ENCODE results near the gene CLPTM1. TPM values are rescaled to one million over a fixed set of nuclear protein-coding genes. Genes with fewer than 3 reads are reported as not detected.

Gene CLPTM1
- total and polyA plus RNA-seq, 4 donors = 35.9 to 130 (median 85.3) TPM

- H3K36me3 ChIP-seq (ENCODE audit: control insufficient read depth in 4 of 4, insufficient read depth in 4 of 4, low read length in 4 of 4) = peaks cover 5 to 73% (median 16%) of the 10 kb centered on the region in 4 donors
- WGBS, 2 donors = 90 to 94% methylated on average over 7 of the region's 7 CpGs
- H3K4me1 ChIP-seq (ENCODE audit: control insufficient read depth in 5 of 5, insufficient read depth in 5 of 5, low read length in 5 of 5) = no peaks in the 10 kb centered on the region
- ATAC-seq (ENCODE audit: insufficient read depth, low FRiP score) = no peak
- H3K27ac ChIP-seq (ENCODE audit: low read depth in 1 of 2, low read length in 1 of 2) = no peak overlapping the region
- DNase-seq = no peak
- H3K9ac ChIP-seq (ENCODE audit: insufficient read depth in 1 of 2, low read length in 2 of 2) = no peak overlapping the region
- no peak overlapping the region for H3K4me3 ChIP-seq
- H3K9me3 ChIP-seq (ENCODE audit: control insufficient read depth in 4 of 4, insufficient read depth in 3 of 4, low read length in 3 of 4) = no peaks in the 10 kb centered on the region
- H3K27me3 ChIP-seq (ENCODE audit: control insufficient read depth in 3 of 3, insufficient read depth in 3 of 3, low read length in 2 of 3) = no peaks in the 10 kb centered on the region
- no peak for TF ChIP-seq CTCF (IDR thresholded peaks at IDR 0.05; ENCODE audit: control extremely low read depth, extremely low read depth)
These were observed 31.2 kb downstream of the CLPTM1 start for GRCh38 chr19:44986389-44986788.

GRCh38 chr19:44987148-44987675 is 32.0 kb downstream of the CLPTM1 start:
- Histone ChIP-seq H3K9ac (ENCODE audit: insufficient read depth in 1 of 2, low read length in 2 of 2) (no peak overlapping the region), H3K36me3 (ENCODE audit: control insufficient read depth in 4 of 4, insufficient read depth in 4 of 4, low read length in 4 of 4) (peaks cover 9 to 78% (median 16%) of the 10 kb centered on the region in 4 donors), H3K27me3 (ENCODE audit: control insufficient read depth in 3 of 3, insufficient read depth in 3 of 3, low read length in 2 of 3) (no peaks in the 10 kb centered on the region), H3K27ac (ENCODE audit: low read depth in 1 of 2, low read length in 1 of 2) (no peak overlapping the region), H3K4me1 (ENCODE audit: control insufficient read depth in 5 of 5, insufficient read depth in 5 of 5, low read length in 5 of 5) (no peaks in the 10 kb centered on the region), H3K9me3 (ENCODE audit: control insufficient read depth in 4 of 4, insufficient read depth in 3 of 4, low read length in 3 of 4) (no peaks in the 10 kb centered on the region), H3K4me3 (no peak overlapping the region)
- DNase-seq (no peak), ATAC-seq (ENCODE audit: insufficient read depth, low FRiP score) (no peak)
- TF ChIP-seq CTCF (IDR thresholded peaks at IDR 0.05; ENCODE audit: control extremely low read depth, extremely low read depth) = no peak
- WGBS, 2 donors = 74 to 81% methylated on average over 20 of the region's 20 CpGs

GRCh38 chr19:44988273-44988672 is 33.1 kb downstream of the CLPTM1 start:
- DNase-seq = no peak
- Histone ChIP-seq H3K36me3 (ENCODE audit: control insufficient read depth in 4 of 4, insufficient read depth in 4 of 4, low read length in 4 of 4) (peaks cover 10 to 86% (median 16%) of the 10 kb centered on the region in 4 donors), H3K27me3 (ENCODE audit: control insufficient read depth in 3 of 3, insufficient read depth in 3 of 3, low read length in 2 of 3) (no peaks in the 10 kb centered on the region), H3K9me3 (ENCODE audit: control insufficient read depth in 4 of 4, insufficient read depth in 3 of 4, low read length in 3 of 4) (no peaks in the 10 kb centered on the region), H3K4me3 (no peak overlapping the region), H3K27ac (ENCODE audit: low read depth in 1 of 2, low read length in 1 of 2) (no peak overlapping the region), H3K4me1 (ENCODE audit: control insufficient read depth in 5 of 5, insufficient read depth in 5 of 5, low read length in 5 of 5) (no peaks in the 10 kb centered on the region), H3K9ac (ENCODE audit: insufficient read depth in 1 of 2, low read length in 2 of 2) (no peak overlapping the region)
- 84 to 92% methylated on average over 7 to 9 of the region's 9 CpGs for WGBS, 2 donors
- TF ChIP-seq CTCF (IDR thresholded peaks at IDR 0.05; ENCODE audit: control extremely low read depth, extremely low read depth) = no peak
- ATAC-seq (ENCODE audit: insufficient read depth, low FRiP score) = no peak

All from lung (tissue), 12 donors.